Stimulated activated CD4-positive, alpha-beta T cell treated with anti-CD3 and anti-CD28 coated beads, Interleukin-2, amount 100 ng/mL, for 24 hours (primary cell): ENCODE measurements around the gene ISCA2.

Experiments used
- DNase-seq, 2 donors: peaks; one replicate each; pipeline ENCODE4 v3.0.0-alpha.2; 2020

The ISCA2 gene

DNA sequence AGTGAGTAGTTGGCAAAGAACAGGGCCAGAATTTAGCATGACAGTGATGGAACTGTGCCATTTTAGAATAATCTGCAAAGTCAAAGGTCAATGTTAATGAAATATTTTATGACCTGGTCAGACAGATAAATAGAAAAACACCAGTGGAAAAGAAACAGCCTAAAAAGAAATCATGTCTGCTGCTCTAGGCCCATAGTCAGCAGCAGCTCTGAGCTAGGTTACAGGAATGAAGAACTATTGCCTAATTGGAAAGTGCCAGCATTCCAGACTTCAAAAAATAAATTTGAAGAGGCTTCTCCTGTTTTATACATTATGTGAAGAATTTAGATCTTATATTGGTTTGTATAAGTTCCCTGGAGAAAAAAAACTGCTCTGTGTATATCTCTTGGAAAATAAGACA is 10.2 kb upstream of the ISCA2 start:
- DNase-seq, result no peak

GRCh38 chr14:74486164-74486563 is 7.4 kb upstream of the ISCA2 start:
- DNase-seq, result no peak

- no peak for DNase-seq
Observed at GRCh38 chr14:74488786-74489397, 4.7 kb upstream of the ISCA2 start.

- no peak for DNase-seq
Observed at GRCh38 chr14:74490486-74490885, 3.1 kb upstream of the ISCA2 start.

- no peak for DNase-seq
Observed at GRCh38 chr14:74491956-74492775, 1.4 kb upstream of the ISCA2 start.

GRCh38 chr14:74492776-74493342 is 706 bp upstream of the ISCA2 start, which contains the start of gene NPC2:
Gene NPC2 (minus strand): TSS chr14:74493305. CDS start chr14:74493274, 31 bp downstream.
- DNase-seq, result no peak

DNA sequence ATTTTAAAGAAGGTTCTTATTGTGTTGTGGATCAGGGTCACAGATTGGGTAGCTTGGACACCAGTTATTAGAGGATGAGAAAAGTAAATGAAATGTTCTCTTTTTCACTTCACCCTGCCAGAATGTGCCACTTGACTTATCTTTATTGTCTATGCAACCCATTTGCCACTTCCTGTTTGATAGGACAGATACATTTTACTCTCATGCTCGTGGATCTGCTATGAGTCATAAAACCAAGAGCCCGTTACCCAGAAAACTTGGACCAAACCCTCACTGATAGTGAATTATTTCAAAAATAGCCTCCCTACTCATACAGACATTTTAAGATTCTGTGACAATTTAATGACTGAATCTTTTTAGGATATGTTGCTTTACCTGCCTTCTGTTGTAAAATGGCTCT is 1.8 kb downstream of the ISCA2 start:
- no peak for DNase-seq

GRCh38 chr14:74500417-74501134 is 7.0 kb downstream of the ISCA2 start:
- DNase-seq, result no peak

- no peak for DNase-seq
Observed at GRCh38 chr14:74501135-74501614, 7.6 kb downstream of the ISCA2 start.

- DNase-seq, result no peak
Observed at GRCh38 chr14:74501691-74502090, 8.1 kb downstream of the ISCA2 start.

DNA sequence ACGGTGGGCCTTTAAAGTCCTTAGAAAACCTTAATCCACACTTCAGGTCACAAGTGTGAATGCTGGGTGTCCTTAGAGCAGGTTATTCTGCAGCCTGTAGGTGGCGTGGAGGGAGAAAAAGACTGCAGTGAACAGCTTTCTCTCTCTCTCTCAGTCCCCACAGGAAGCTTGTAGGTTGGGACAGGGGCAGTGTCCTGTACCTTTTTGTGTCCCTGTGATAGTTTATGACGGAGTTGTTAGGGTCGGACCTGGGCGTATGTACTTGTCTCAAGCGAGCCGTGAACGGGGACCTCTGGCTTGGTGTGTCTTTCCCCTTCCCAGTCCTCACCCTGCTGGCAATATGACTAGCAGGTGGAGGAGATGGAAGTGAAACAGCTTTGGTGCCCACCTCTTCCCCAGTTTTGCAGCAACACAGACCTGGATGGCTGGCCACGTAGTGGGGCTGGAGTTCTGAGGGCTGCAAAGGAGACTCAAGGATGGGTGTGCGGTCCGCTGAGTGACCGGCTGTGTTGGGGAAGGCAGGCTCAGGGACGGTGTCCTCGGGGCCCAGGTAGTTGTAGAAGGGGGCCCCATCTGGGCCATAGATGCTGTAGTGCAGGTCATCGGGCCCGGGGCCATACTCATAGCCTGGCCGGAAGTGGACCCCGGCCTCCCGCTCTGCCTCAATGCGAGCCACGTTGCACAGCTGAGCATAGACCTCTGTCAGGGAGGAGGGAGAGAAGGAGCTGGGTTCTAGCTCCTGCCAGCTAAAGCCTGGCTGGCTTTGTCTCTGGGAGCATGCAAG is 8.9 kb downstream of the ISCA2 start:
- no peak for DNase-seq

DNA sequence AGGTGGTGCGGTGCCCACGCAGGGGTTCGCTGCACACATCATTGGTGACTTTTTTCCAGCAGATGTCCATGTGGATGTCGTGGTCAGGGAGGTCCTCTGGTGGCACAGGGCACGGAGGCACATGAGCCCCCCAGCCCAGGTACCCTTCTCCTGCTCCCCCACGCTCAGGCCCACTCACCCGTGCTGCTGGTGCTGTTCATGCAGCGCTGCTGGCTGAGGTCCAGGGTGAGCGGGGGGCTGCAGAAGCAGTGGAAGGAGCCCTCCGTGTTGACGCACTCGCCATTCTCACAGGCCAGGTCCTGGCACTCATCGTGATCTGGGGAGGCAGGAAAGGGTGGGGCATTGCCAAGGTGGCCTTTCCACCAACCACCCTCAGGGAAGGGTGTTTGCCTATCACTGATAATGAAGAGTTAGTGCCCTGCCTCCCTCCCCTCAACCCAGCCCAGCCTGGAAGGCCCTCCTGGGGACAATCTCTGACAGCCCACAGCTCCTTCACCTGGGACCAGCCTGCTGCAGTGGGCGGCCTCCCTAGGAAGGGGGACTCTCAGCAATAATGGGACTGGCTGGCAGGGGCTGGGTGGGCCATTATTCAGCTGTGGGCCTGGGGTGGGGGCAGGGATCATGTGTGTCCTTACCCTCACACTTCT is 9.8 kb downstream of the ISCA2 start:
- DNase-seq, result no peak

GRCh38 chr14:74503938-74504335 is 10.4 kb downstream of the ISCA2 start:
- no peak for DNase-seq

- DNase-seq, result no peak
Observed at GRCh38 chr14:74504412-74504811, 10.8 kb downstream of the ISCA2 start.

DNA sequence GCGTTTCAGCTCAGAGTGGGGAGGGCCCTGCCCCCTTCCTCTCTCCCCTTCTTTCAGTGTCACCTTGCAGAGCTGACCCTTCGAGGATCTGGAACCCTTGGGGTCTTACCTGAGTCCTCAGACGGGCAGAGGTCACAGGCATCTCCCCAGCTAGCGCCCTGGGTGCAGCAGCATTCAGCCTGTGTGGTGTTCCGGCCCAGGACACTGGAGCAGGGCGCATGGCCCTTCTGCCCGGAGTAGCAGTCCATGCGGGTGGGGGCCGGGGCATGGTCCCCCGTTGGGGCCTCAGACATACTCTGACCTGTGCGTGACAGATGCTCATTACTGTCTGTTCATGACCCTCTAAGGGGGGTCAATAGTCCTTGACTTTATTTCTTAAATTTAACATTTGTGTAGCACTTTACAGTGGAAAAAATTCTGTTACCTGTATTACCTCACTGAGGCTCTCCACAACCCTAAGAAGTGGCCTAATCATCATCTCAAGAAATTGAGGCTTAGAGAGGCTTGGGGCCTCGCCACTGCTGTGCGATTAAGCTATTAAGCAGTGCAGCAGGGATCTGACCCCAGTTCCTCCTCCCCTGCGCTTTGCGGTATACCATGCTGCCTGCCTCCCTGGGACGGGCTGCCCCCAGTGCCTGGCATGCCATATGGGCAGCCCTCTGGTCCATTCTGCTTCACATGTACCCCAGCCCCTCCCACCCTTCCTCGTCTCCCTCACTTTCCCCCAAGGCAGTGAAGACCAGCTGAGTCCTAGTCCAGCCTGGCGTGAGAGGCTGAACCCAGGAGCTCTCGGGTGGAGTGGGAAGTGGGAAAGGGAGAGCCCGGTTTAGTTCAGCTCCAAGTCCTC is 11.5 kb downstream of the ISCA2 start:
- no peak for DNase-seq

GRCh38 chr14:74505831-74506230 is 12.3 kb downstream of the ISCA2 start:
- no peak for DNase-seq

DNA sequence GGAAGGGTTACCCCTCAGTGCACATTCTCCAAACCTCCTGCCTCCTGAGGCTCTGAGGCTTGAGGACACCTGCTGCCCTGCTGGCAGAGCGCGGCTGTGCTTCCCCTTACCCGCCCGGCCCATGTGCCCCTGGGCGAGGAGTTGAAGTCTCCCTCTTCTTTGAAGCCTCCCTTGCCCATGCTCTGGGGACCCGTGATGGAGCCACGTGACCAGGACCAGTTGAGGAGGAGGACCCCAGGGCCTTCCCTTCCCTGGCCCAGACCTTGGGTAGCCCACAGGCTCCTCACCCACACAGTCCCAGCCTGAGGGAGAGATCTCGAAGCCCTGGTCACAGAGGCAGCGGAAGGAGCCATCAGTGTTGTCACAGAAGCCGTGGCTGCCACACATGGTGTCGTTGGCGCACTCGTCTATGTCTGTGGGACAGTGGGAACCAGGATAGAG is 12.9 kb downstream of the ISCA2 start:
- DNase-seq, result no peak

DNA sequence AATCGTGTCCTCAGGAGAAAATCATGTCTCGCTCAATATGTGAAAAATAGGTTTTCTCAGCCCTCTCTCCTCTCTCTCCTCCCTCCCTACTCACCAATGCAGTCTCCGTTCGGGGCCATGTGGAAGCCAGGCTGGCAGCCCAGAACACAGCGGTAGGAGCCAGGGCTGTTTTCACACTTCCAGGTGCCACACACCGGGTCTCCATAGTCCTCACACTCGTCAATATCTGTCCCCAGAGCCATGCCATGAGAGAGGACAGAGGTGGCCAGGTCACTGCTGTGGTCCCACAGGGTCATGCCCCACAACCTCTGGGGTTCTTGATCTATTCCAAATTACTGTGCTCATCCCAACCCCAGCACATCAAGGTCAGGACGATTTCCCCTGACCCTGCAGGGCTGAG is 13.5 kb downstream of the ISCA2 start:
- DNase-seq, result no peak

DNA sequence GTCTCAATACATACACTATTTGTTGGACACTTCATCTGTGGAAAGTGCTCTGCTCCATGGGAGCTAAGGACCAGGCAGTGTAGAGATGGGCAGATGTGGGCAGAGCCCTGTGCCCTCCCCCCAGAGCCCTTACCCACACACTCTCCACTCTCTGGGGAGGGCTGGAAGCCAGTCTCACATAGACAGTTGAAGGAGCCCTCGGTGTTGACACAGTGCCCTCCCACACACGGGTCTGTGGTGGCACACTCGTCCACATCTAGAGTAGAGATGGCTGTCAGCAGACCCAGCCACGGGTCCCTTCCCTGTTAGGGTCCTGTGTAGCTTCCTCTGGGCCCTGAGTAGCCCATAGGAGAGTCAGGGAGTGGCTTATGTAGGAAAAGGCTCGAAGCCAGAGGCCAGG is 14.3 kb downstream of the ISCA2 start:
- DNase-seq, result no peak

DNA sequence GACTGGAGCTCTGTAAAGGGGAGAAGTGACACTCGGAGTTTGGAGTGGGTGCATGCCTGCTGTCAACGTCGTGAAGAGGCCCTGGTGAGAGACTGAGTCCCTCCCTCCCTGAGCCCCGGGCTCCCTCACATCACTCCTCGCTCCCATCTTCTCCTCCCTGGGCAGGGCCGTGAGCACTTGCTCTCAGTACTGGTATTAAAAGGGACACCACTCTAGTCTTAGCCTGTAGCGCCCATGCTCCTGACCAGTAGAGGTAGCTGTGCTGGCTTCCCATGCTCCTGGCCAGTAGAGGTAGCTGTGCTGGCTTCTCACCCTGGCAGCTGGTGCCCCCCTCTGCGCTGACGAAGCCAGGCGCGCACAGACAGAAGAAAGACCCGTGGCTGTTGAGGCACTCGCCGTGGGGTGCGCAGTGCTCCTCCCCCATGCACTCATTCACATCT is 14.7 kb downstream of the ISCA2 start:
- DNase-seq, result no peak
